ENCODE results near the gene RHOH. TPM values are rescaled to one million over a fixed set of nuclear protein-coding genes. Genes with fewer than 3 reads are reported as not detected.

Gene RHOH
- total RNA-seq, 1 donor from 2014 or later: not detected

GRCh38 chr4:40264497-40264896 is 67.7 kb downstream of the RHOH start:
- Mint-ChIP-seq H3K36me3 (ENCODE audit: unreplicated experiment) (no peaks in the 10 kb centered on the region), H3K9me3 (ENCODE audit: unreplicated experiment) (no peaks in the 10 kb centered on the region), H3K4me1 (ENCODE audit: unreplicated experiment) (peaks cover 21% of the 10 kb centered on the region), H3K4me3 (ENCODE audit: unreplicated experiment) (no peak overlapping the region), H3K27me3 (ENCODE audit: unreplicated experiment) (no peaks in the 10 kb centered on the region), H3K27ac (ENCODE audit: unreplicated experiment) (no peak overlapping the region)
- TF ChIP-seq CTCF (IDR thresholded peaks at IDR 0.05): no peak
- no peak for DNase-seq (ENCODE audit: extremely low spot score, unreplicated experiment)

GRCh38 chr4:40264995-40265909 is 68.4 kb downstream of the RHOH start:
- H3K9me3 Mint-ChIP-seq (ENCODE audit: unreplicated experiment): no peaks in the 10 kb centered on the region
- H3K36me3 Mint-ChIP-seq (ENCODE audit: unreplicated experiment): no peaks in the 10 kb centered on the region
- H3K27ac Mint-ChIP-seq (ENCODE audit: unreplicated experiment): peak overlapping the region; percentile 74
- H3K4me3 Mint-ChIP-seq (ENCODE audit: unreplicated experiment): no peak overlapping the region
- DNase-seq (ENCODE audit: extremely low spot score, unreplicated experiment): peak; percentile 85
- no peak for TF ChIP-seq CTCF (IDR thresholded peaks at IDR 0.05)
- no peaks in the 10 kb centered on the region for H3K27me3 Mint-ChIP-seq (ENCODE audit: unreplicated experiment)
- H3K4me1 Mint-ChIP-seq (ENCODE audit: unreplicated experiment): peaks cover 21% of the 10 kb centered on the region

GRCh38 chr4:40265910-40266274 is 69.1 kb downstream of the RHOH start:
- no peaks in the 10 kb centered on the region for H3K36me3 Mint-ChIP-seq (ENCODE audit: unreplicated experiment)
- no peak for DNase-seq (ENCODE audit: extremely low spot score, unreplicated experiment)
- H3K4me3 Mint-ChIP-seq (ENCODE audit: unreplicated experiment): no peak overlapping the region
- H3K27me3 Mint-ChIP-seq (ENCODE audit: unreplicated experiment): no peaks in the 10 kb centered on the region
- H3K27ac Mint-ChIP-seq (ENCODE audit: unreplicated experiment): no peak overlapping the region
- no peaks in the 10 kb centered on the region for H3K9me3 Mint-ChIP-seq (ENCODE audit: unreplicated experiment)
- no peak for TF ChIP-seq CTCF (IDR thresholded peaks at IDR 0.05)
- H3K4me1 Mint-ChIP-seq (ENCODE audit: unreplicated experiment): peaks cover 21% of the 10 kb centered on the region

GRCh38 chr4:40269133-40269532 is 72.3 kb downstream of the RHOH start:
- no peak overlapping the region for H3K27ac Mint-ChIP-seq (ENCODE audit: unreplicated experiment)
- TF ChIP-seq CTCF (IDR thresholded peaks at IDR 0.05): no peak
- no peak overlapping the region for H3K4me3 Mint-ChIP-seq (ENCODE audit: unreplicated experiment)
- H3K36me3 Mint-ChIP-seq (ENCODE audit: unreplicated experiment): no peaks in the 10 kb centered on the region
- no peaks in the 10 kb centered on the region for H3K9me3 Mint-ChIP-seq (ENCODE audit: unreplicated experiment)
- peaks cover 21% of the 10 kb centered on the region for H3K4me1 Mint-ChIP-seq (ENCODE audit: unreplicated experiment)
- DNase-seq (ENCODE audit: extremely low spot score, unreplicated experiment): no peak
- H3K27me3 Mint-ChIP-seq (ENCODE audit: unreplicated experiment): no peaks in the 10 kb centered on the region

DNA sequence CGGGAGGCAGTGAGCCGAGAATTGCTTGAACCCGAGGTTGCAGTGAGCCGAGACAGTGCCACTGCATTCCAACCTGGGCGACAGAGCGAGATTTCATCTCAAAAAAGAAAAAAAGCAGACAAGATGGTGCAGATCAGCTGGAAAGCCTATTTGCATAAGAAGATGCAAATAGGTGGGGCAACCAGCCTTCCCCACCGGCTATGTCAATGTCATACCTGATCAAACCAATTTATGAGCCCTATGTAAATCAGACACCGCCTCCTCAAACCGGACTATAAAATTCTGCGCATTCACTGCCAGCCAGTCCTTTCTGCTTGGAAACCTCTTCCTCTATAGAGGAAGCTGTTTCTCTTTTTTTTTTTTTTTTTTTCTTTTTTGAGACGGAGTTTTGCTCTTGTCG is 73.8 kb downstream of the RHOH start:
- H3K27me3 Mint-ChIP-seq (ENCODE audit: unreplicated experiment): peaks cover 3% of the 10 kb centered on the region
- no peaks in the 10 kb centered on the region for H3K9me3 Mint-ChIP-seq (ENCODE audit: unreplicated experiment)
- no peak overlapping the region for H3K4me3 Mint-ChIP-seq (ENCODE audit: unreplicated experiment)
- no peak for DNase-seq (ENCODE audit: extremely low spot score, unreplicated experiment)
- no peak overlapping the region for H3K27ac Mint-ChIP-seq (ENCODE audit: unreplicated experiment)
- no peak for TF ChIP-seq CTCF (IDR thresholded peaks at IDR 0.05)
- H3K4me1 Mint-ChIP-seq (ENCODE audit: unreplicated experiment): peaks cover 6% of the 10 kb centered on the region
- H3K36me3 Mint-ChIP-seq (ENCODE audit: unreplicated experiment): no peaks in the 10 kb centered on the region
